SIG-M5 treated with dmso at 0.1 percent for 504 hours (cell line): ENCODE data around the gene STON2.
A peak's percentile ranks its signal among the peaks of the same experiment; 100 is the strongest.

Experiments used
- DNase-seq: peaks from one replicate; lab custom pipeline; 2025; ENCODE audit not compliant: unreplicated experiment; lab: John Stamatoyannopoulos, UW

The STON2 gene

DNA sequence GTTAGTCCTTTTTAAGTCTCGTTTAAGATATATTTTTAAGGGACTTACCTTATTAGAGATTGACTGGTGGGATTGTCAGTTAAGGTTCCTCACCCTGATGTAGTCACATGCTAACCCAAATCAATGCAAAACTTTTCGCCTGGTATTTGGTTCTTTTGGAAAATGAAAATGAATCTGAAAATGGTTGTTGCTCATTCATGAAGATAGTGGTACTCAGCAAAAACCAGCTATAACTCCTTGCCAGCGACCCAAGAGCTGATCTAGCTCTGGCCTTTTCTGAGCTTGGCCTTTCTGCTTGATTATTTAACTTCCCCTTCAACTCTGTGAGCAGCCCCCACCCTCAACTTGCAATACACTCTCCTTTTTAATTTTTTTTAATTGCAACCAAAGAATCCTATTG lies 94.4 kb downstream of the STON2 start:
- DNase-seq, result no peak

DNA sequence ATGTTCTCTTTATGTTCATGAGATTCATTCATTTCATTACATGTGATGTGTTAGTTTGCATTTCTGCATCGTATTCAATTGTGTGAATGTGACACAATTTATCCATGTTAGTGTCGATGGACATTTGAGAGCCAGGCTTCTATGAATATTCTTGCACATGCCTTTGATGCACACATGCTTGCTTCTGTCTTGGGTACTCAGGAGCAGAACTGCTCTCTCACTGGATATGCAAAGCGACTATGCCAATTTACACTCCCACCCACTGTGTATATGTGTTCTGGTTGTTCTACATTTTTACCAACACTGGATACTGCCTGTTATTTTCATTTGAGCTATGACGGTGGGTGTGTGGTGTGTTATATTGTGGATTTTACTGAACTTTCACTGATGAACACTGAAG lies 95.1 kb downstream of the STON2 start:
- no peak for DNase-seq

DNA sequence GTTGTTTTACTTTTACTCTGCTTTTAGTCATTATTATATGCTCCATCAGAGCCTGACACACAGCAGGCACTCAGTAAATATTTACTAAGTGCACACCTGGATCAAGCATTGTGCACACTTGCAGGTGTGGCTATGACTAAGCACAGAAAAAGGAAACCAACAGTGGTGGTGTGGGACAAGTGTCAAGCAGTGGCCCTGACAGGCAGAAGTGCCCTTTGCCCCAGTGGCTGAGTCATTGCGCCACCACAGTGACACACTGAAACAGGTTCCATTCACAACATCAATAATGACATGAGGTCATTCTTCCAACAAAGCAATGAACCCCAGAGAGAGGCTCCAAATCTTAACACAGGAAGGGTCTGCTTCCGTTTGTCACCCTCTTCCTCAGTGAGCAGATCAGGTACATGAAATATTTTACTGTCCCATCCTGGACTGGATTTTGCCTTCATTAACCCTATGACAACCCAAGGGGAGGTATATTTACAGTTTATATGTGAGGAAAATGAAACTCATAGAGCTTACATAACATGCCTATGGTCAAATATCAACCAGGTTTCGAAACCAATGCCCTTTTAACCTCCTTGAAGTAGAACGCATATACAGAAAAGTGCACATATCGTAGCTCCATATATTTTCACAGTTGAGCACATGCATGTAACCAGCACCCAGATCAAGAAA lies 96.7 kb downstream of the STON2 start:
- peak; percentile 45 for DNase-seq

DNA sequence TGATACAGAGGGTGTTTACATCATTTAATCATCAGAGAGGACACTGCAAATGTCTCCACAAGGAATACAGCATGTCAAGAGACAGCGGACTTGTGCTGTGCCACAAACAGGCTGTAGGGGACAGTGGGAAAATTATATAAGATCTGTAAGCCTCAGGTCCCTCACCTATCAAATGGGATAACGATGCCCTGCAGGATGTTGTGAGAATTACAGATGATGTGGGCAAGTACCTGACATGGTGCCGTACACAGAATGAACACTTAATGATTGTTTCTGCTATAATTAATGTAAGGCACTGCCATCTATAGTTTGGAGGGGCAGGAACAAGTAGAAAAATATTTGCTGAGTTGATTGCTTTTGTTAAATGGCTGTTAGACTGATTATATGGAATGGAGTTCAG lies 97.5 kb downstream of the STON2 start:
- DNase-seq, result no peak

DNA sequence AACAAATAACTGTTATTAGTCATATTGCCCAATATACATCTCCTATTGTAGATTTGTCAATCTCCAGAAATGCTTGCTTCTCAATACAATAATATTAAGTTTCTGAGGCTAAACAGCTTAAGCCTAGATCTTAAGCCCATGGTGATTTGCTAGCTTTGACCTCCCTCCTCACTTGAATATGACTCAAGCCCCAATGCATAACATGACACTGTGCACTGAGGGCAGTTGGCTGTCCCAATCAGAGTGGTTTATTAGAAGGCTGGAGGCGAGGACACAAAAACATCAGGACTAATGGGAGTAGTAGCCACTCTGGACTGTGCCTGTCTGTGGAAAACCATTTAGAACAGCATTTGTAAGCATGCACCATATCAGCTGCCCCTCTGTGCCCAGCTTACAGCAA lies 98.3 kb downstream of the STON2 start:
- no peak for DNase-seq

DNA sequence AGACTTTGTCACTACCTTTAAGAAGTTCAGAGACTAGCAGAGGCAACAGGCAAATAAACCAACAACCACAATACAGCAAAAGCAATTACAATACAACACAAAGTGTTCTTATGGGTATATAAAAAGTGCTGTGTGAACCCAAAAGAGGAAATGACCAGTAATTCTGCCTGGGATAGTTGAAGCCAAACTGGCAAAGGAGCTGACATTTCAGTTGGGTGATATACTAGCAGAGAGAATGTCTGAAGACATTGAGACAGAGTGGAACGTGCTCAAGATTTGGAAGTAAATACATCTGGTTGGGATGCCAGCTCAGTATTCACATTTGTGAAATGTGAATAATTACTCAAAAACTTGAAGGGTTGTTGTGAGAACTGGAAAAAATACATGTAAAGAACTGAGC lies 98.8 kb downstream of the STON2 start:
- no peak for DNase-seq

DNA sequence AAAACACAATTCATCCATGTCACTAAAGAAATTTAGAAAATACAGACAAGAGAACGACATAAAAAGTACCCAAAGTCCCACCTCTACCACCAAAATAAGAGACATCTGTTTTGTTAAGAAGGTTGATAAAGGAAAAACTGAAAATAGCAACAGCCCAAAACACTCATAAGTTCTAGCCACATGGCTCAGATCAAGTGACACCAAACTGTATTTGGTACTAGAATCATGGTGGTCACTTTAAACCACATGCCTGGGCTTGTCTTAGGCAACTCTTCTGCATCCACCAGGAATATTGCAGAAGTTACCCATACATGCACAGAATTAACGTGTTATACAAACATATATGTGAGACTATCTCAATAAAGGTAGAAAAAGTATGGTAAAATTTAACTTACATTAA lies 101.2 kb downstream of the STON2 start:
- no peak for DNase-seq

DNA sequence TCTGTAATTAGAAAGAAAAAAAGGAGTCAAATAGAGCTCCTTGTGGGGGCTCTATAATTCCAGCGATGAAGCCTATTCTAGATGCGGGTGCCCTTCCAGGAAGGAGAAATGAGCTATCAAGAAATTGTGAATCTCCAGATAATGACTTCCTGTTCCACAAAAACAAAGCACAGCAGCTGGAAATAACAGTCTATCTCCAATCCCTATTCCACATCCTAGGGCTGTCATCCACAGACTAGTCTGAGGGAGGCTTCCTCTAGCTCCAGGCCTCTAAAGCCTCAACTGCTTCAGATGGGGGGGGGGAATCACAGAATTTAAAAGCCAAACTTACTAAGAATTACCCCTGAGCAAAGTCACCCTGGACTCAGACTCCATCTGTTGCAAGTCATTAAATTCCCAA lies 102.0 kb downstream of the STON2 start:
- DNase-seq, result no peak

DNA sequence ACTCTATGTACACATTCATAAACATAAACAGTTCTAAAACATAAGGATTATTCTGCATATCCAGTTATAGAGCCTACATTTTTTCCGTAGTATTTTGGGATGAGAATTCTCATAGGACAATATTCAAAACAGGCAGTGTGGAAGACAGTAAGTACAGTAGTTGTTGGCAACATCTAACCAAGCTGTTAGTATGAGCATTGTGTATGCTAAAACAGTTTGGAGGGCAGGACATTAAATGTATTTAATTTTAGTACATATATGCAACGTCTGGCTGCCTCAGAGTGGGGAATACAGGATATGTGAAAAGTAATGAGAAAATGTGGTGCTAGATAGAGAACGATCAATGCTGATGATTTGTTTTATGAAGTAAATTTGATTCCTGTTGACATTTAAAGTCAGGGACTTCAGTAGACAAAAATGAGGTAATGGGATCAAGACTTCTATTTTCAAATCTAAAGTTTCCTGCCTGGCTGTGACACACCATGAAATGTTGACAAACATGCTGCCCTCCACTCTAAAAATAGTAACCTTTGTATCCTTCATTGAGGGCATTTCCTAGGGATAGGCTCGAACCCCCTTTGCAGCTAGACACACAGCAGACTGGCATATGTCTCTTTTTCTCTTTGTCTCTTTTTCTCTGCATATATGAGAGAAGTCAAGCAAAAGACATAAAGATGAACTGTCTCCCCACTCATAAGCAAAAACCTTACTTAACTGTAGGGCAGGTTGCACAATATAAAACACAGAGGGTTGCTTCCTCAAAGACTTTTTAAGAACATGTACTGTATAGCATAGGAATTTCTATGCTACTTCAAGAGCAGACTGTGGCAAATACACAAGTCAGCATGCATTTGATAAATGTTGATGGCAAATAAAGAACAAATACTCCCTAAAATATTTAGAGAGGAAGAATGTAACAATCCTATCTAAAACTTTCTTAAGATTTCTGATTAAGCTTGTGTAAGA lies 103.9 kb downstream of the STON2 start:
- DNase-seq, result peak; percentile 82

DNA sequence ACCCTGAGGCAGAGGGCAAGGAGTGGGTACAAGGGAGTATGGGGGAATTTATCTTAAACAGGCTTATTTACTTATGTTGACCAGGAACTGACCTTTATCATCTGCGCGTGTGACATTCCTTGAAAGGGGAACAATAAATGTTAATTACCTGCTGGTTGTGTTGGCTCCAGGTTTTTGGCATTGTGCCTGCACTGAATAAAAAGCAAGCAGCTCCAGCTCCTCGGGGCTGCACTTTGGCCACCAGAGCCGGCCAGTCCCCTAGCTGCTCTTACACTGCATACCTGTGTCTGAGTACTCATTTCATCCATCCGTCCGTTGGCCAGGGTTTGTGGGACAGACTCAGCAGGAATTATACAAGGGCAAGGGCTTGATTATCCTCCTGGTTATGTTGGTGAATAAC lies 110.6 kb downstream of the STON2 start:
- no peak for DNase-seq

DNA sequence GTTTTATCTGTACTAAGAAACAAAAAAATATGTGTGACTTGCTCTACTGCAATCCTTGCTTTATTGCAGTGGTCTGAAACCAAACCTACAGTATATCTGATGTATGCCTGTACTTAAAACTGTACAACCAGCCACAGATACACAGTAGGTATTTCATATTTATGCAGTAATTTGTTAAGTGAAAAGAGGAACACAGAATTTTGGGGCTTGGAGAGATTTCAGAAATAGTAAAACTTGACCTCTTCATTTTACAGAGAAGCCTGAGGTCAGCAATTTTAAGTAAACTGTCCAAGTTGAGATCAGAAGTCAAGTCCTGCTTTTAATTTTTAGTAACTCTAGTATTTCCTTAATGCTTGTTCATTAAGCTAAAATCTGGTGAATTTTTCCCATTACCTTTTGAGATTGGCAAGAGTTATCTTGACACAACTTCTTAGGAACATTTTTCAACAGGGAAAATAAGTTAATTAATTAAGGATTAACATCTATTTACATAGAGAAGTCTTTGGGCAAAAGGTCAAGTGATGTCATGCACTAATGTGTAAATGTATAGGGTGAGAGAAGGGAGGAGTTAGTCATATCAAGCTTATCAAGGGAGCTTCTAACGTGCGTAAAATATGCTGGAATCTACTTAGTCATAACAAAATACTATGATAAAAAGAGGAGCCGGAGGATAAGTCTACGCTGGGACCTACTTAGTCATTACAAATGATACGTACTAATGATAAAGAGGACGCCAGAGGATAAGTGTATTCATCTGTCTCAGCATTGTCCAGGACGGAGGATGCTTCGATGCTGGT lies 113.4 kb downstream of the STON2 start:
- DNase-seq, result no peak

DNA sequence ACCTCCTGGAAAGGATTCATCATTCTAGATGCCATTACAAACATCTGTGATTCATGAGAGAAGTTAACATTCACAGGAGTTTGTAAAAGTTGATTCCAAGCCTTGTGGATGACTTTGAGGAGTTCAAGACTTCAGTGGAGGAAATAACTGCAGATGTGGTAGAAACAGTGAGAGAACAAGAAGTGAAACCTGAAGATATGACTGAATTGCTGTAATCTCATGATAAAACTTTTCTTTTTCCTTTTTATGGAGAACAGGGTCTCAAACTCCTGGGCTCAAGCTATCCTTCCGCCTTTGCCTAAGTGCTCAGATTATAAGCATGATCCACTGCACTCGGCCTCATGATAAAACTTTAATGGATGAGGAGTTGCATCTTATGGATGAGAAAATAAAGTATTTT lies 114.9 kb downstream of the STON2 start:
- peak; percentile 11 for DNase-seq

DNA sequence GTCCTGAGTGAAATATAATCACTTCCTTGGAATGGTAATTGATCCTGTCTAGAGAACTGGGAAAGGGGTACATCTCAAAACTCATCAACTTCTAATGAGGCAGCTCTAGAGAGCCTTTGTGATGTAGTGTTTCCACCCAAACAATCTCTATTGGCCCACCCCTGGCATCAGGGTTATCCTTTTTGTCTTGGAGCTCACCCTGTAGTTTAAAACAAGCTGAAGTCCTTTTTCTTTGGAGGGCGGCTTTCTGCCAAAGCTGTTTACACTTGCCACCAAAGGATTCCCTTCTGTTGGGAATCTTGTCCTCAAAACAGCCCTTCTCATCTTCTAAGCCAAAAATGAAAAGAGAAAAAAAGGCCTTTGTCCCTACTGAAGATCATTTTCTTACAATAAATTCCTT lies 118.8 kb downstream of the STON2 start:
- DNase-seq, result no peak

DNA sequence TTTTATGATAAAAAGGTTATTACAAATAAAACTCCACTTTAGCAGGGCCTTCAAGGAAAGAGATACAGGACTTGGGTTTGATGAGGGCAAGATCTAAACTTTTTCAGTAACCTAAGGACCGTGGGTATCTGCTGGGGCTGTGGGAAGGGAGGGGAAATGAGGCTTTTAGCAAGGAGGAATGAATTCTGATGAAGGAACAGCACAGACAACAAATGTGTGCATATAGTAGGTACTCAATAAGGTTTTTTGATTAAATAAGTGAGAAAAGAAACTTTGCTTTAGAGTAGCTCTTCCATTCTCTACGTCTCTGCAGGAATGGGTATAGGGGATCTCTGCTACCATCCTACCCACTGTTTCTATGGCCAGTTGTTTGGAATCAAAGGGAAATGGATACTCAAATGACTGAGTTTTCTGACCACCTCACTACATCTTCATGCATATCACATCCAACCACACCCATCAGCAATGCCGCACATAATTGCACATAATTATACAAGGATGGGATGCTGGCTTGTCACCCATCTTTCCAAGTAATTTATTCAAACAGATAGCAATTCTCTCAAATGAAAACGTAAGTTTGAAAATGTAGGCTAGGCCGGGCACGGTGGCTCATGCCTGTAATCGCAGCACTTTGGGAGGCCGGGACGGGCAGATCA lies 119.9 kb downstream of the STON2 start:
- no peak for DNase-seq

DNA sequence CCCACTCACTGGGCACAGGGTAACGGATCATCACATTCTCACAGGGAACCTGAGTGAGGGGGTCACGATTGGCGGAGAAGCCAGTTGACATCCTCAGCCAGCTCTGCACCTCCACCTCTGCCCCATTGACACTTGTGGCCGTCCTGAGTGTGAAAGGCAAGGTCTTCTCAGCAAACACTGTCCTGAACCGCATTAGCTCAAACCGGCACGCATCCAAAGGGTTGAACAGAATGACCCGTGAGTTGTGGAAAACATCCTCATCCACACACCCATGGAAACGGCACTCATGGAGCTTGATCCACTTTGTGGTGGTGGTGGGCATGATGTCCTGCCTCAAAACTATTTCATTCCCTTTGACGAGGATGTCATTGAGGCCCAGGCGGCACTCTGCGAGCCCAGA lies 123.0 kb downstream of the STON2 start:
- no peak for DNase-seq

DNA sequence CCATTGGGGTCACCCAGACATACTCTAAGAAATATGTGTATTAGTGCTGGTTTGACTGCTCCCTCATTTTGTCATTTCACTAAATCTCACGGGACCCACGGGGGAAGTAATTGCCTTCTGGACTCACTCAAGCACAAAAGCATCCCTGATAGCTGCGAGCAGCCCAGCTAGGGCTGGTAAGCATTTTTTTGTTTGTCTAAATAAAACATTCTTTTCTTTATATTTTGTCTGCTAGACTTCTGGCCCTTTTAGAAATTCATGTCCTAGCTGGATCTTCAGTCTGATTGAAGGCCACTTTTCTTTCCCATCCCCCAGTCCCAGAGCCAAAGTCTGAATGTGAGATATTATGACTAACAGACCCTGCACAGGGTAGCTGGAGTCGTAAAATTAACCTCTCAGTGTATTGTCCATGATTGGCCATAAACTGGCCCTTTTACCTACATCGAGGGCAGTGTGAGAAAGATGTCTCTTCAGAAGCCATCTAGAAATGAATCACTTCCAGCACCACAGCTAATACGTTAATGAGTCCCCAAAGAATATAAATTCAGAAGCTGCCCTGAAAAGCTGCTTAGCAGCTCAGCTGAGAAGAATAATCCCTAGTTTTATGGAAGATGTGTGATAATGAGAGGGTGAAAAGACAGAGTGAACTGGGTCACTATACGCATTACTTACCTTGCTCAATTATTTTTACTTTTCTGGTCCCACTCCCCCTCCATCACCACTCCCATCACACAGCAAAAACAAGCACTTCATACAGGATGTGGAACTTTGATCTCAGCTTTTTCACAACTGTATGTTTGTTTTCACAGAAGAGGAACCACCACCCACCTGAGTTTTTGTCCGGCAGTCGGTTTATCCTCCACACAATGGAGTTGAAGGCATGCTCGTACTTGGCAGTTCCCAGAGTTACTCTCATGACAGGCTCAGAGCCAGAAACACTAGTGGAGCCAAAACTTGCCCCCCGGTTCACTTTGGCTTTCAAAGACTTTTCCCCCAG lies 123.8 kb downstream of the STON2 start:
- DNase-seq, result no peak

DNA sequence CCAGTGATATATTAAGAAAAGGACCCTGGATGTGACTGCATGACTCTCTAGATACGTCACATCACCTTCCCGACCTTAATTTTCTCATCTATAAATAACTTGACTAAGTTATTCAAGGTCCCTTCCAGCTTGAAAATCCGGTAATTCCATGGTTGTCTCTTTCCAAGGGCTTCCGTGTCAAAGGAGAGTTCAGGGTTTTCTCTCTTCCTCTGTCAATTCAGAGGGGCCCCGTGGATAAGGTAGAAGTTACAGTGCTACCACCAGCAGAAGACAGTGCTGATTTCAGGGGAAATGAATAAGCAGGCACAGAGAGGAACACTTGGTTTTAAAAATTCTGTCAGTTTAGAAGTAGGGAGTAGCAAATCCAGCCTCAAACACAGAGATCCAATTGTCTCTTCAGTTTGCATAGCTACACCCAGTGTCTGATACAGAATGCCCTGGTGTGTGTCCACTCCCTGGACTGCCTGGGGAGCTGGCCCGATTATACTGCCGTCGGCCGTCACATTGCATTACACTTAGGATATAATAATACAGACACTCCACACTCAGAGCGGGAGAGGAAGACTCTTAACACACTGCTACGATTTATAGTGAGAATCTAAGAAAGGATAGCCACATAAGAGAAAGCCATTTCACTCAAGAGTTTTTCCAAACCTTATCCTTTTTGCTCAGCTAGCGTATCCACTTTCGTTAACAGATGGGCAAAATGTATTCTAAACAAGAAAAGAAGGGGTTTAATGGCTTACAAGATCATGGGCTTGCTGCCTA lies 124.6 kb downstream of the STON2 start:
- no peak for DNase-seq

DNA sequence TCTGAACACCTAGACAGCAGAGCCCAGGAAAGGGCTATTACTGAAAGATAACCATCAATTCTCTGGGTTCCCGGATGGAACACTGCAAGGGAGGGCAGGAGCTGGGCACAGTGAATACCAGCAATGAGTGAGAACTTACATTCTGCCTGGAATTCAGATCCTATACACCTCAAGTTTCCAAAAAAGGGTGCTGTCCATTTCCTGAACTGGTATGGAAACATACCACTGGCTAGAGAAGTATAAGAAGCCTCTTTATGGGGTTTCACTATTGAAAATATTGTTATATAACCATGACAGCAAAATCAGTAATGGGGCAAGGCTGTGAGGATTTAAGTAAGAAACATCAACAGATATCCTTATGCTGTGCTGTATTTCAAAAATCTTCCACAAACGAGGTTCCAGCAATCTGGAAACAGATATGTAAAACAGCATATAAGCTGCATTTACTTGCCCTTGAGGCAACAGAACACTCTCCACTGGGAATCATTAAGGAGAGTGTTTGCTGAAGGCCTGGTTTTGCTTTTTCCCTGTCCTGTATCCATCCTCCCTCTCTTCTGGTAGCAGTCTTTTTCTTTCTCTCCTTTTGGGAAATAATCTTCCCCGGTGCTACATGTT lies 126.1 kb downstream of the STON2 start:
- DNase-seq, result no peak

DNA sequence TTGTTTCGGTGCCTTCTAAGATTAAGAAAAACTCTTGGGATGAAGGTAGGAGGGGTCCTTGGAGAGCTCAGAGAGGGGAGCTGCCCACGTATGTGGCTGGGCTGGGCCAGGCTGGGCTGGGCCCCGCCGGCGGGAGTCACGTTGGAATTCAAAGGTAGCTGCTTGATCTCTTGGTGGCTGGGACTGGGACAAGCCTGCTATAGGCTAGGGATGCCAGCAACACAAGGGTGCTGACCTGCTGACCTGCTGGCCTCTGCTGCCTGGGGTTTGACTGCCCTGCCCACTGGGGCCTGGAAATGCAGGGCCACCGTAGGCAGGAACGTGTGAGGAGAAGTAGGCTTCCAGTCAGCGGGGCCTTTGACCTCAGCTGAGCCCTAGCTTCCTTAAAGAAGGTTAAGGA lies 126.6 kb downstream of the STON2 start:
- DNase-seq, result no peak
